ENCODE data around the gene RS1.

- TF ChIP-seq CTCF (IDR thresholded peaks at IDR 0.05) = no peak
- TF ChIP-seq POLR2A (IDR thresholded peaks at IDR 0.05) = no peak
- no peak for TF ChIP-seq EP300 (IDR thresholded peaks at IDR 0.05)
Observed at GRCh38 chrX:18640686-18641085, 31.2 kb downstream of the RS1 start.
